H1 (cell line): ENCODE measurements around the gene CFAP65. TPM values are rescaled to one million over a fixed set of nuclear protein-coding genes. Genes with fewer than 3 reads are reported as not detected.

ENCODE experiments used
- CTCF ChIA-PET: fragments of 300-600 bp; sonication (Branson Sonifier 250); formaldehyde crosslinking; loops from one replicate; lab custom pipeline; 2021; ENCODE audit not compliant: partially characterized antibody; lab: Charles Lee
- POLR2A ChIA-PET: fragments of 300-600 bp; sonication (Branson Sonifier 250); formaldehyde crosslinking; loops from one replicate; lab custom pipeline; 2021; ENCODE audit warnings: inconsistent platforms; ENCODE audit not compliant: partially characterized antibody; lab: Charles Lee
- DNase-seq, 2 experiments: peaks; one replicate each; pipeline versions ENCODE4 v3.0.0 to v3.0.0-alpha.2; 2010 to 2022; ENCODE audit warnings: low spot score in 2 of 2, low read depth in 1 of 2, mixed read lengths in 1 of 2
- FAIRE-seq: peaks from 2 replicates; lab custom pipeline; 2011; peaks lifted over from hg19 to GRCh38; lab: Jason Lieb, UNC
- H2AFZ ChIP-seq: 2 replicates; pipeline ENCODE4 v1.8.1; 2012; ENCODE audit warnings: low read length, inconsistent platforms
- H2AK5ac ChIP-seq: 2 replicates; pipeline ENCODE4 v1.6.1; 2013; ENCODE audit warnings: low read depth, low read length
- H2BK120ac ChIP-seq: replicated peaks from 2 replicates; pipeline ENCODE3; 2013; ENCODE audit warnings: low read depth, low read length, inconsistent platforms
- H2BK12ac ChIP-seq: 2 replicates; pipeline ENCODE4 v1.6.1; 2013; ENCODE audit warnings: low read depth, low read length
- H2BK15ac ChIP-seq: 2 replicates; pipeline ENCODE4 v1.6.1; 2013; ENCODE audit warnings: low read length
- H2BK20ac ChIP-seq: 2 replicates; pipeline ENCODE4 v1.6.1; 2013; ENCODE audit warnings: low read length
- H2BK5ac ChIP-seq: 2 replicates; pipeline ENCODE4 v1.6.1; 2013; ENCODE audit warnings: low read depth, low read length
- H3K14ac ChIP-seq: 2 replicates; pipeline ENCODE4 v1.6.1; 2013; ENCODE audit warnings: inconsistent platforms; ENCODE audit not compliant: insufficient read length
- H3K18ac ChIP-seq: 2 replicates; pipeline ENCODE4 v1.6.1; 2013; ENCODE audit warnings: low read length; ENCODE audit errors: extremely low read depth
- H3K23ac ChIP-seq: 2 replicates; pipeline ENCODE4 v1.6.1; 2013; ENCODE audit warnings: inconsistent platforms; ENCODE audit not compliant: insufficient read length
- H3K23me2 ChIP-seq: 2 replicates; pipeline ENCODE4 v1.6.1; 2013; ENCODE audit warnings: low read depth, low read length
- H3K27ac ChIP-seq: 2 replicates; pipeline ENCODE4 v1.6.1; 2011; ENCODE audit warnings: low read depth, low read length, inconsistent platforms
- H3K27me3 ChIP-seq, 4 experiments: replicated peaks in 1 of 4; 1 replicate in 1 of 4; 2 replicates in 3 of 4; pipeline versions ENCODE4 v1.6.1 to v1.8.1; 2011 to 2013; ENCODE audit warnings: low read length in 3 of 4, mild to moderate bottlenecking in 3 of 4, inconsistent platforms in 2 of 4, mixed read lengths in 2 of 4, moderate library complexity in 1 of 4; ENCODE audit not compliant: control insufficient read depth in 3 of 4, insufficient read depth in 3 of 4; ENCODE audit errors: extremely low read depth in 1 of 4
- H3K36me3 ChIP-seq, 4 experiments: 2 replicates each; pipeline versions ENCODE4 v1.6.1 to v1.8.1; 2011 to 2013; ENCODE audit warnings: mild to moderate bottlenecking in 4 of 4, low read length in 3 of 4, moderate library complexity in 2 of 4, control low read depth in 1 of 4, inconsistent platforms in 1 of 4; ENCODE audit not compliant: insufficient read depth in 4 of 4, control insufficient read depth in 2 of 4
- H3K4ac ChIP-seq: replicated peaks from 2 replicates; pipeline ENCODE3; 2013; ENCODE audit warnings: low read length, low read depth, mixed read lengths, inconsistent platforms; ENCODE audit not compliant: insufficient read length
- H3K4me1 ChIP-seq, 4 experiments: replicated peaks in 1 of 4; 1 replicate in 1 of 4; 2 replicates in 3 of 4; pipeline versions ENCODE4 v1.6.1 to v1.8.1; 2011 to 2013; ENCODE audit warnings: low read length in 3 of 4, inconsistent platforms in 2 of 4, mixed read lengths in 1 of 4; ENCODE audit not compliant: insufficient read depth in 4 of 4, control insufficient read depth in 3 of 4
- H3K4me2 ChIP-seq, 2 experiments: 2 replicates each; pipeline versions ENCODE4 v1.6.1 to v1.8.1; 2011 to 2013; ENCODE audit warnings: low read depth in 2 of 2, low read length in 2 of 2, control low read depth in 1 of 2, inconsistent platforms in 1 of 2, mild to moderate bottlenecking in 1 of 2; ENCODE audit not compliant: insufficient read depth in 1 of 2
- H3K4me3 ChIP-seq, 4 experiments: fragments of 200-600, 300-600 bp in 1 of 4; sonication (generic), shearing (Covaris generic), sonication (Bioruptor Twin) in 1 of 4; 2 replicates each; pipeline versions ENCODE4 v1.5.1 to v1.8.1; 2011 to 2016; ENCODE audit warnings: low read length in 4 of 4, low read depth in 3 of 4, control low read depth in 2 of 4, inconsistent platforms in 2 of 4, mild to moderate bottlenecking in 2 of 4, mixed read lengths in 1 of 4, moderate library complexity in 1 of 4; ENCODE audit not compliant: insufficient read depth in 2 of 4; ENCODE audit errors: extremely low read depth in 1 of 4
- H3K56ac ChIP-seq: replicated peaks from 2 replicates; pipeline ENCODE3; 2013; ENCODE audit warnings: low read depth, mild to moderate bottlenecking, mixed read lengths, low read length, inconsistent platforms; ENCODE audit not compliant: insufficient read length
- H3K79me1 ChIP-seq: 2 replicates; pipeline ENCODE4 v1.6.1; 2013; ENCODE audit warnings: low read depth, low read length, control low read depth
- H3K79me2 ChIP-seq, 2 experiments: 2 replicates each; pipeline versions ENCODE4 v1.6.1 to v1.8.1; 2012 to 2013; ENCODE audit warnings: low read length in 2 of 2, mild to moderate bottlenecking in 2 of 2, inconsistent platforms in 1 of 2; ENCODE audit not compliant: insufficient read depth in 2 of 2, control insufficient read depth in 1 of 2
- H3K9ac ChIP-seq, 4 experiments: replicated peaks in 1 of 4; 1 replicate in 1 of 4; 2 replicates in 3 of 4; pipeline versions ENCODE4 v1.6.1 to v1.8.1; 2011 to 2013; ENCODE audit warnings: low read depth in 3 of 4, low read length in 3 of 4, control low read depth in 2 of 4, mild to moderate bottlenecking in 2 of 4, moderate library complexity in 2 of 4, inconsistent platforms in 1 of 4; ENCODE audit errors: extremely low read depth in 1 of 4
- H3K9me3 ChIP-seq, 2 experiments: 2 replicates each; pipeline versions ENCODE4 v1.6.1 to v1.8.1; 2012 to 2013; ENCODE audit warnings: mild to moderate bottlenecking in 2 of 2, moderate library complexity in 2 of 2, control low read depth in 1 of 2, inconsistent platforms in 1 of 2, low read depth in 1 of 2, low read length in 1 of 2, mixed read lengths in 1 of 2; ENCODE audit not compliant: insufficient read depth in 2 of 2
- H4K20me1 ChIP-seq, 2 experiments: replicated peaks in 1 of 2; 2 replicates each; pipeline versions ENCODE3 to v1.8.1; 2011 to 2013; ENCODE audit warnings: inconsistent platforms in 2 of 2, low read length in 2 of 2, mild to moderate bottlenecking in 1 of 2; ENCODE audit not compliant: insufficient read depth in 2 of 2, control insufficient read depth in 1 of 2
- H4K5ac ChIP-seq: 2 replicates; pipeline ENCODE4 v1.6.1; 2013; ENCODE audit warnings: low read length, low read depth, mixed read lengths, inconsistent platforms; ENCODE audit not compliant: insufficient read length
- H4K8ac ChIP-seq: 2 replicates; pipeline ENCODE4 v1.8.0; 2013; ENCODE audit warnings: mild to moderate bottlenecking, moderate library complexity, low read length, inconsistent platforms; ENCODE audit not compliant: insufficient read depth; ENCODE audit errors: extremely low read depth
- H4K91ac ChIP-seq: replicated peaks from 2 replicates; pipeline ENCODE3; 2013; ENCODE audit warnings: low read length, mixed read lengths, inconsistent platforms; ENCODE audit not compliant: insufficient read length
- CHD2 ChIP-seq: IDR thresholded peaks from 2 replicates; pipeline ENCODE4 v1.6.1; 2012; ENCODE audit warnings: low read length, improper control_type of control experiment
- EZH2 ChIP-seq: fragments of 200-600 bp; sonication (generic); IDR thresholded peaks from 2 replicates; pipeline ENCODE4 v1.7.1; 2012; ENCODE audit warnings: low read depth, mild to moderate bottlenecking, moderate library complexity, low read length, inconsistent platforms; ENCODE audit not compliant: severe bottlenecking
- HDAC6 ChIP-seq: IDR thresholded peaks from one replicate; pipeline ENCODE4 v1.7.1; 2012; ENCODE audit warnings: low read depth, mild to moderate bottlenecking, inconsistent platforms, low read length, moderate library complexity
- JUN ChIP-seq: IDR thresholded peaks from 2 replicates; pipeline ENCODE4 v1.6.1; 2011; ENCODE audit warnings: low read depth, mild to moderate bottlenecking, improper control_type of control experiment, low read length
- MAFK ChIP-seq: IDR thresholded peaks from 2 replicates; pipeline ENCODE4 v1.6.1; 2012; ENCODE audit warnings: low read depth, mild to moderate bottlenecking, improper control_type of control experiment, low read length
- NRF1 ChIP-seq: IDR thresholded peaks from 2 replicates; pipeline ENCODE4 v1.6.1; 2011; ENCODE audit warnings: mild to moderate bottlenecking, low read depth, low read length, improper control_type of control experiment
- RBBP5 ChIP-seq: IDR thresholded peaks from 2 replicates; pipeline ENCODE4 v1.7.1; 2012; ENCODE audit warnings: low read depth, mild to moderate bottlenecking, inconsistent platforms, low read length, moderate library complexity, borderline replicate concordance
- RFX5 ChIP-seq: IDR thresholded peaks from 2 replicates; pipeline ENCODE4 v1.6.1; 2011; ENCODE audit warnings: low read depth, low read length, improper control_type of control experiment, borderline replicate concordance
- SIRT6 ChIP-seq: IDR thresholded peaks from one replicate; pipeline ENCODE4 v1.7.1; 2012; ENCODE audit warnings: low read length, inconsistent platforms
- SRF ChIP-seq: IDR thresholded peaks from 2 replicates; pipeline ENCODE4 v1.6.1; 2011; ENCODE audit warnings: mild to moderate bottlenecking, low read depth, low read length, moderate library complexity
- TBP ChIP-seq: IDR thresholded peaks from 2 replicates; pipeline ENCODE4 v1.6.1; 2011; ENCODE audit warnings: low read depth, low read length, improper control_type of control experiment
- TEAD4 ChIP-seq: IDR thresholded peaks from 2 replicates; pipeline ENCODE4 v1.6.1; 2012; ENCODE audit warnings: low read depth, low read length, inconsistent platforms, mixed read lengths
- WGBS, 2 experiments: shearing (Covaris generic) in 1 of 2; methylation state at CpG; one replicate each; pipeline versions ENCODE4 v1.1.6 to v1.1.7; 2013 to 2015; ENCODE audit warnings: low lambda C conversion rate in 2 of 2, mixed read lengths in 2 of 2, inconsistent platforms in 1 of 2, low coverage in 1 of 2, missing lambda C conversion rate in 1 of 2; ENCODE audit not compliant: insufficient replicate concordance in 2 of 2, insufficient coverage in 1 of 2, insufficient read length in 1 of 2; ENCODE audit errors: extremely low coverage in 1 of 2, missing lambda C conversion rate in 1 of 2; 5-methylcytosine and 5-hydroxymethylcytosine counted together
- polyA plus RNA-seq, 7 experiments: library from polyadenylated mRNA; depleted of rRNA in 3 of 7; stranded (reverse) in 5 of 7; unstranded in 2 of 7; fragments of >200 nt in 5 of 7; fragments of 200-250 nt in 2 of 7; gene quantifications; 1 replicate in 5 of 7; 2 replicates in 1 of 7; 4 replicates in 1 of 7; pipeline versions ENCODE4 v1.2.1 to v1.2.3, GENCODE V29; 2011 to 2013; ENCODE audit warnings: missing spikeins in 2 of 7, mixed read lengths in 2 of 7
- total RNA-seq: library from RNA; stranded (reverse); fragmentation: NEBNext Ultra II Directional; extraction: Animal tissue kit (Norgen Biotek cat#: 25700); gene quantifications from 2 replicates; pipeline ENCODE4 v1.2.1, GENCODE V29; 2021
- TF ChIP-seq, protein P1 (sequence below): IDR thresholded peaks from 2 replicates; pipeline ENCODE4 v1.6.1; 2012; ENCODE audit warnings: inconsistent platforms

The CFAP65 gene
- total and polyA plus RNA-seq, 2 of the 8 experiments (the other 6 are each of a cell fraction or from before 2014, with no cell fraction given): 0.19 to 0.45 TPM

DNA sequence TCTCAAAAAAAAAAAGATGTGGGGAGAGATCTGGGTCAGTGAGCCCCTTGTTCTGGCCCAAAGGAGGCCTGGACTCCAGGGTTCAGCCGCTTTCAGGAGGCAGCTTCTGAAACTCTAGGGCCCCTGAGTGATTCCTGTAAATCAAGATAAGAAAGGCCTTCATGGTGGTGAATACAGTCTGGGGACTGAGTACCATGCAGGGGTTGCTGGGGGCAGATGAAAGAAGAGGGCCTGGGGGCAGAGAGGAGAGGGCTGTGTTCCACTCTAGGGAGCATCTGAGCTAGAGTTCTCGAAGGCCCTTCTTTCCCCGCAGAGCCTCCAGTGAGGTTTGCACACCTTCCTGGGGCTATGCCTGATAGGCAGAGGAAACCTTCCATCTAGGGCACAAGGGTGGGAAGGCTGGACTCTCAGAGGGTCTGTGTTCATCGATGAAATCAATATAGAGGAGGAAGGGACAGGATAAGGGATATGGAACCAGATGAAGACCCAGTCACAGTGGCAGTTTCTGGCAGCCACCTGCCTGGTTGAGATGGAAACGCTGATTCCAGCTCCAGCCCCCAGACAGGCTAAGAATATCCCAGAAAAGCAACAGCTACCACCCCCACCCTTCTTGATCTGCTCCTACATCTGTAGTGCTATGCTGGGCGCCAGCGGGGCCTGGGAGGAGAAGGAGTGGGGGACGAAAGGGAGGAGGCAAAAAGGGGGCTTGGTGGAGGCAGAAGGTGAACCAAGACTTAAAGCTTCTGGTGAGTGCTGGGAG lies 86.6 kb downstream of the CFAP65 start:
- POLR2A ChIA-PET: interaction anchor here (0.7 to 1.2 kb wide), 3 partner anchors 14 to 53 kb away, joined by 3 to 5 read pairs (median 3); no protein-coding TSS in a partner anchor
- TF ChIP-seq, protein P1, sequence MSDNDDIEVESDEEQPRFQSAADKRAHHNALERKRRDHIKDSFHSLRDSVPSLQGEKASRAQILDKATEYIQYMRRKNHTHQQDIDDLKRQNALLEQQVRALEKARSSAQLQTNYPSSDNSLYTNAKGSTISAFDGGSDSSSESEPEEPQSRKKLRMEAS: no peak
- TF ChIP-seq RBBP5 (no peak), RFX5 (no peak), TBP (no peak), MAFK (no peak), SRF (no peak), HDAC6 (no peak), NRF1 (no peak), SIRT6 (no peak), TEAD4 (no peak), JUN (no peak), EZH2 (no peak), CHD2 (no peak)

More for the DNA sequence above, 86.6 kb downstream of the CFAP65 start:
- Histone ChIP-seq H2BK5ac (no peak overlapping the region), H2BK12ac (no peak overlapping the region), H3K4me2 (no peak overlapping the region), H3K4ac (no peak overlapping the region), H2BK20ac (no peak overlapping the region), H3K23me2 (peaks cover 6% of the 10 kb centered on the region), H4K5ac (no peak overlapping the region), H2BK15ac (no peak overlapping the region), H3K9me3 (no peaks in the 10 kb centered on the region), H2AK5ac (no peak overlapping the region), H3K79me2 (no peaks in the 10 kb centered on the region), H3K18ac (no peak overlapping the region), H3K4me3 (no peak overlapping the region), H3K9ac (no peak overlapping the region), H4K20me1 (no peaks in the 10 kb centered on the region), H3K36me3 (peaks cover 0 to 2% (median 0%) of the 10 kb centered on the region in 4 experiments; a peak in 1 of 8 replicates), H2AFZ (no peak overlapping the region), H3K23ac (no peak overlapping the region), H3K79me1 (no peaks in the 10 kb centered on the region), H4K91ac (no peak overlapping the region), H3K27ac (no peak overlapping the region), H3K4me1 (peaks cover 0 to 7% (median 6%) of the 10 kb centered on the region in 4 experiments; a peak in 6 of 7 replicates), H3K56ac (no peak overlapping the region), H2BK120ac (no peak overlapping the region), H3K14ac (no peak overlapping the region), H4K8ac (no peak overlapping the region), H3K27me3 (peaks cover 7 to 39% (median 24%) of the 10 kb centered on the region in 4 experiments)
- WGBS, 2 experiments: 82% methylated on average over 8 of the region's 8 CpGs; no CpG with 5 or more reads in 1 of the 2 experiments
- DNase-seq: no peak
- CTCF ChIA-PET: interaction anchor here (0.8 to 6.8 kb wide), 11 partner anchors 8 to 165 kb away, joined by 3 to 50 read pairs (median 4); no protein-coding TSS in a partner anchor
- FAIRE-seq: no peak
